GM18951 (cell line): ENCODE results near the gene SFI1.
"Not testable (repeated sequence)": the region's sequence is repeated elsewhere in the genome, so short reads cannot be mapped to it uniquely, and the experiment has no call there.

Experiments
- POLR2A ChIP-seq: IDR thresholded peaks from 4 replicates; pipeline ENCODE4 v1.6.1; 2011; ENCODE audit warnings: mild to moderate bottlenecking; ENCODE audit not compliant: insufficient read length, insufficient read depth; ENCODE audit errors: extremely low read depth
- in situ Hi-C: fragments of 300-500 bp; cut with MboI; formaldehyde crosslinking; loops from one replicate; pipeline ENCODE4 v1.12.0; 2022; ENCODE audit warnings: low sequenced_read_pairs, mixed read lengths, inconsistent platforms; ENCODE audit not compliant: unreplicated experiment

The SFI1 gene

DNA sequence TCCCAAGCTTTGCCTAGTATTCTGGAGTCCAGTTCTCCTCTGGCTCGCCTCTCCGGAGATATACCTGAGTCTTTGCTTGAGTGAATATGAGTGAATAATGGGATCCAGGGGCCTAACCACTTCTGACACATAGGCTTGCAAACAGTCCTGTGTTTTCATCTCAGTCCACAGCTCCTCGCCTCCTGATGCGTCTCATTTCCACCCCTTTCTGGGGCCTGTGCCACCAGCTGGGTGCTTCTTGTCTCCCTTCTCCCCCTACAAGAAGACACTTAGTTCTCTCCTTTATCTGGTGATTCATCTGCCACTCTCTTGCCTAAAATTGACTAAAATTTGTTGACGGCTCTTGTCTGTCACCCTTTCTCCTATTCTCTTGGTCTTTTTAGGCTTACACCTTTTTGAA, 44.6 kb downstream of the SFI1 start:
- in situ Hi-C loops, result no loop called here
- TF ChIP-seq POLR2A, result no peak

DNA sequence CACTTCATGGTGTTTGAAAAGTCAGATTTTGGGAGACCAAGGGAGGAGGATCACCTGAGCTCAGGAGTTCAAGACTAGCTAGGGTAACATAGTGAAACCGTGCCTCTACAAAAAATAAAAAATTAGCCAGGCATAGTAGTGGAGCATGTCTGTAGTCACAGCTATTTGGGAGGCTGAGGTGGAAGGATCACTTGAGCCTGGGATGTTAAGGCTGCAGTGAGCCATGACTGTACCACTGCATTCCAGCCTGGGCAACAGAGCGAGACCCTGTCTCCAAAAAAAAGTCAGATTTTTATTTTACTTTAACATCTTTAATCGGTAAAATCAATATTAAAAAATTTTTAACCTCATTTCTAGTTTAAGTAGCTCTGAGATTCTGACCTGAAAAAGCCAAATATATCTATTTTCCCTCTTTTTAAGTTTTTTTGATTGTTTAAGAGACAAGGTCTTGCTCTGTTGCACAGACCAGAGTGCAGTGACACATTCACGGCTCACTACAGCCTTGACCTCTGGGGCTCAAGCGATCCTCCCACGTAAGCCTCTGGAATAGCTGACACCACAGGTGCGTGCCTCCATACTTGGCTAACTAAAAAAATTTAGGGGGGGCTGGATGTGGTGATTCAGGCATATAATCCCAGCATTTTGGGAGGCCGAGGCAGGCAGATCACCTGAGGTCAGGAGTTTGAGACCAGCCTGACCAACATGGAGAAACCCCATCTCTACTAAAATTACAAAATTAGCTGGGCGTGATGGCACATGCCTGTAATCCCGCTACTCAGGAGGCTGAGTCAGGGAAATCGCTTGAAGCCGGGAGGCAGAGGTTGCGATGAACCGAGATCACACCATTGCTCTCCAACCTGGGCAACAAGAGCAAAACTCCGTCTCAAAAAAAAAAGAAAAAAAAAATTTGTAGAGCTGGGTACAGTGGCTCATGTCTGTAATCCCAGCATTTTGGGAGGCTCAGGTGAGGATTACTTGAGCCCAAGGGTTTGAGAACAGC, 48.4 kb downstream of the SFI1 start:
- TF ChIP-seq POLR2A, result no peak
- in situ Hi-C loops, result no loop called here

DNA sequence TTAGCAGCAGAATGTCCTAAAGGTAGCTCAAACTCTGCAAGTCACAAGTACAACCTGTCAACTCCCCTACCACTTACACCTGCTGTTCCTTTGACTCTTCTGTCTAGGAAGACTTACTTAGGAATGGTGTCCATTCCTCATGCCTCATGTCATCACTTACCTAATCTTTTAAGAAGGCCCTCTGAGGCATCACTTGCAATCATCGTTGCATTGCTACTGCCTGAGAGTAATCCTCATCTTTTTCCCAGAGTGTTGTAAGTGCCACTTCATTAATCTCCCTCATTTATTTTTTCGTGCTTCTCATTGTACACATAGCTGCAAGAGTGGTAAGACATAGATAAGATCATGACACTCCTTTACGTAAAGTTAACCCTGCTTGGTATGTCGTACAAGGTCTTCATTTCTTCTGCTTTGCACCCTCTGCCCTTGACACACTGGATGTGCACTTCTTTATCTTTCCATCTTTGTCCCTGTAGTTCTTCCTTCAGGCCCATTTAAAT, 54.6 kb downstream of the SFI1 start:
- in situ Hi-C loops, result no loop called here
- TF ChIP-seq POLR2A, result no peak

DNA sequence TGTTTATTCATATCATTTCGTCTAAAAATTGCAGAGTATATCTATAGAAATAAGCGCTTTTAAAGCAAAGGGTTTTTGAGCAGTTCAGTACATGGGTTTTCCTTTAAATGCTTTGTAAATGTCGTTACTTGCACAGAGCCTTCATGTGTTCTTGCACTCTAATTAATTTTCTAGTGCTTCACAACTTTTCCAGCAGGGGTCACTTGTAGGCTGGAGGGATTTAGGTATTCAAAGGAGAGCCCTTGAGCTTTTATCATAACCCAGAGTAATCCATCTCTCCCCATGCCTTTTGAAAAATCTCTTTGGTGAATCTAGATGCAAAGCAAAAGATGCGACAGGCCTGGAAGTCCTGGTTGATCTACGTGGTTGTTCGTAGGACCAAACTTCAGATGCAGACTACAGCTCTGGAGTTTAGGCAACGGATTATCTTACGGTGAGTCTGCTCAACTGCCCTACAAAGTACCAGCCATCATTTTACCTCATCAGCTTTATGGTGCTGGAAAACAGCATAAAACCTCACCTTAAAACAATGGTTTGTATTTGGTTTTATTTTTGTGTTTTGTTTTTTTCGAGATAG, 60.4 kb downstream of the SFI1 start:
- in situ Hi-C loops, result no loop called here
- no peak for TF ChIP-seq POLR2A

DNA sequence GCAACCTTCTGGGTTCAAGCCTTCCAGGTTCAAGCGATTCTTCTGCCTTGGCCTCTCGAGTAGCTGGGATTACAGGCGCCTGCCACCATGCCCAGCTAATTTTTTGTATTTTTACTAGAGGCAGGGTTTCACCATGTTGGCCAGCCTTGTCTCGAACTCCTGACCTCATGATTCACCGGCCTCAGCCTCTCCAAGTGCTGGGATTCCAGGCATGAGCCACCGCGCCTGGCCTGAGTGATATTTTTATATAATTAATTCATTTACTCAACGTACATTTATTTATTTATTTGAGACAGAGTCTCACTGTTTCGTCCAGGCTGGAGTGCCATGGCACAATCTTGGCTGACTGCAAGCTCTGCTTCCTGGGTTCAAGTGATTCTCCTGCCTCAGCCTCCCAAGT, 62.2 kb downstream of the SFI1 start:
- in situ Hi-C loops, result not testable (repeated sequence)

DNA sequence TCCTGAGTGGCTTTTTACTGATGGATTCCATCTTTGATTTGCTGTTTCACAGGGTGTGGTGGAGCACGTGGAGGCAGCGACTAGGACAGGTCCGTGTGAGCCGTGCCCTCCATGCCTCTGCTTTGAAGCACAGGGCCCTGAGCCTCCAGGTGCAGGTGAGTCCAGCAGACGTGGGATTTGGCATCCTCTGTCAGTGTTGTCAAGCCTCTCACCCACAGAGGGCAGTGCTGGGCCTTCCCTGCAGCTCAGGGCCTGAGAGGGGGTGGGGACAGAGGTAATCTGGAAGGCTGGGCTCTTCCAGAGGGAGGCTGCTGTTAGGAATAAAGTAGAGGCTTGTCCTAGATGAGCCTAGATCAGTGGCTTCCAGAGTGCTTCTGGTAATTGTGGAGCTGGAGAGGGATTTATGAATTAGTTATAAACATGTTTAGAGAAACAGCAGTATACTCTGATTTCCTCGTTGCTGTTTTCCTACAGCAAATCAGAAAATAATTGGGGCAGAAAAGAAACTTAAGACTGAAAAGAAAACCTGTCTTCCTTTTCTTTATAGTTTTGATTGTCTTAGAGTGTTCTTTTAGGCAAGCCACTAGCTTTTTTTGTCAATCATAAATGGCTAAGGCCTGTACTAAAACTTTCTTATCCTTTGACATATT, 65.0 kb downstream of the SFI1 start:
- TF ChIP-seq POLR2A, result no peak
- in situ Hi-C loops, result no loop called here

DNA sequence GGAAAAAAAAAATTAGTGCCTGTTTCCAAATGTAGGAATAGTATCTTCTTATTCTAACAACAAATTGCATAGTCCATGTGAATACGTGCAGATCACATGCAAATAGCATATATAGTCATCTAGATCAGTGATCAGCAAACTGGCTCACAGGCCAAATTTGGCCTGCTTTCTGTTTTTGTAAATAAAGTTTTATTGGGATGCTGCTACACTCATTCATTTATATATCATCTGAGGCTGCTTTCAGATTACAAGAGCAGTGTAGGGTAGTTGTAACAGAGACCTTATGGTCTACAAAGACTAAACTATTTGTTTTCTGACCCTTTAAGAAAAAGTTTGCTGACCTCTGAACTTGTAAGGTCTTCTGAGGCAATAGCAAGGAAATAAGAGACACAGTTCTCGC, 65.6 kb downstream of the SFI1 start:
- TF ChIP-seq POLR2A, result no peak
- in situ Hi-C loops, result no loop called here

DNA sequence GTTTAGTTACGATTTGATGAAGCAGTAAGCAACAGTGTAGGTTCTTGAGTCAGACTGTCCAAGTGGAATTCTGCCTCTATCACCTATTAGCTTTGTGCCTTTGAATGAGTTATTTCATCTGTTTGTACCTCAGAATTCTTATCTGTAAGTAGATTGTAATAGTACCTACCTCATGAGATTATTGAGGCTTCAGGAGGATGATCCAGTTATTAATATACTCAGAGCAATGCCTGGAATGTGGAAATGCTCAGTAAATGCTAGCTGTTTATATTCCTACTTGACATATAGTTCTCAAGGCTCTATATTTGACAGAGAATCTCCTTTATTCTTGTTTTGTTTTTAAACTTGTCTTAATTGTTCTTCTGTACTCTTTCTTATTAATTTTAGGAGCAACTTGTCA, 70.1 kb downstream of the SFI1 start:
- in situ Hi-C loops, result no loop called here
- no peak for TF ChIP-seq POLR2A

DNA sequence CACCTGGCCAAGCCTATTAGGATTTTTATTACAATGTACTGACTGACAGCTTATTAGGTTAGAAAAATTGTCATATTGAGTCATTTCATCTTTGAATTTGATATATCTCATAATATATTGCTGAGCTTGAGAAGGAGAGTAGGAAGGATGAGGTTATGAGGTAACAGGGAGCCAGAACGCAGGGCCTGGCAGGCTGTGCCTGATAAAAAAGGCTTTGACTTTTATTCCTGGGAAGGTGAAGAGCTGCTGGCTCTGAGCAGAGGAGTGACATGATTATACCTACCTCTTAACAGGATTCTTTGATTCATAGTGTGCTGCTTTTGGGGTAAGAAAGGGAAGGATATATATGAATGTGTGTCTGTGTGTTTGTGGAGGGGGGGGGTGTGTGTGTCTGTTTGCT, 70.9 kb downstream of the SFI1 start:
- no peak for TF ChIP-seq POLR2A
- in situ Hi-C loops, result no loop called here

DNA sequence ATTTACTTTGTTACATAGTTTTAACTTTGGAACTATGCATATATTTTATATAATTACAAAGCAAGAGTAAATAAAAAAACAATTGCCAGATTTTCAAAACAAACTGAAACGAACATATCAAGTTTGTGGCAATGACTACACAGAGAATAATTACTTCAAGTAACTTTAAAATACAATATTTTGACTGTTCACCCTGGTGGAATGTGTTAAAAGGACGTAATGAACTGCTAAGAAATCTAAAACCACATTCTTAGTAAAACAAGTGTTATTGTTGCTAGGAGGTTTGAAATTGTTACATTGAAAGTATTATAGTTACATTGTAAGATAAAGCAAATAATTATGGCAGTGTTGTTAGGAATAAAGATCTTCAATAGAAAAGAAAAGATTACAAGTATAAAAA, 71.4 kb downstream of the SFI1 start:
- in situ Hi-C loops, result no loop called here
- TF ChIP-seq POLR2A, result no peak

DNA sequence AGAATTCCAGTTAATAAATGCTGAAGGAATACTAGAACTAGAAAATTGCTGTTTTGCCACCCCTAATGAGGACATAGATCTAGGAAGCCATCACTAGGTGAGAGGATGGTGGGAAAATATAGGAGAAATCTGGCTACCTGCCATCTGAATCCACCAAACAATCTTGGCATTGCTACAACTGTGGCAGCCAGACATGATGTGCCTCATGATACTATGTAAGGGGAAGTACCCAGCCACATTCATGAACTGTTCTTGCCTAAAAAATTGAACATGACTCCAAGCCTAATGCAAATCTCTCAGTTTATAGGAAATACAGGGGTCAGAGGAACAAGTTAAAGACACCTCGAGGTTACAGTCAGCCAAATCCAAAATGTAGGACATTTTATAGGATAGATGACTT, 72.8 kb downstream of the SFI1 start:
- in situ Hi-C loops, result no loop called here
- no peak for TF ChIP-seq POLR2A

DNA sequence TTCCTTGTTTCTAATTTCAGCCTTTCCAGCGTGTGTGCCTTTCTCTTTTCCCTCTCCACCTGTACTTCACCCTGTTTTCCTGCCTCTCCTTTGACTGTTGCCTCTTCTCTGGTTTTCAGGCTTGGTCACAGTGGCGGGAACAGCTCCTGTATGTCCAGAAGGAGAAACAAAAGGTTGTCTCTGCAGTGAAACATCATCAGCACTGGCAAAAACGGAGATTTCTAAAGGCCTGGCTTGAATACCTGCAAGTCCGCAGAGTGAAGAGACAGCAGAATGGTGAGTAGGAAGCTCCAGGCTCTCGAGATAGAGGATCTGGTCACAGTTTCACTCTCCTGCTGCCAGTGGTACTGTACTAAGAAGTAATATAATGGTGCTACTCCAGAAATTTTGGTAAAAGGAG, 76.6 kb downstream of the SFI1 start:
- no peak for TF ChIP-seq POLR2A
- in situ Hi-C loops, result no loop called here

DNA sequence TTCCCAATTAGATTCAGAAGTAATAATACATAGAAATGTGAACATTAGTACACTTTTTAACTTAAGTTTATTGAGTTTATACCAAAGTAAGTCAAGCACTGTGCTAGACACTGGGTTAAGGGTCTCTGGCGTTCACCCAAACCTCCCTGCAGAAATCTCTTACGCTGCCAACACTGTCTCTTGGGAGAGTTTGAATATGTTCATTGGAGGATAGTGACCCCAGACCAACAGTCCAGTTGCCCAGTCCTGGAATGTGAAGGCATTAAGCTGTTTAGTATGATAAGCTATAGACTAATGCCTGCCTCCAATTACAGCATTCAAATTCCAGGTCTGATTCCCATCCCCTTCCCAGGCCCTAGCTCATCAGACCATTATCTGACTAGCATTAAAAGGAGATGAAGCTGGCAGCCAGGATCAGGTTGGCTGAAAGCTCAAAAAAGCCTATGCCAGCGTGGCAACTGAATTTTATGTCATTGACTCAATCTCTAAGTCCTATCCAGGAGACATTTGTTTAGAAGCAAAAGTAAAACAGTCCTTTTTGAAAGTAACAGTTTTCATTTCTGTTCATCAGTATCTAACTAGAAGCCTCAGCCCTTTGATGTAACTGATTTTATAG, 77.8 kb downstream of the SFI1 start:
- TF ChIP-seq POLR2A, result no peak
- in situ Hi-C loops, result no loop called here
